ENCODE results near the gene NADK2. TPM values are rescaled to one million over a fixed set of nuclear protein-coding genes. Genes with fewer than 3 reads are reported as not detected.
A peak's percentile ranks its signal among the peaks of the same experiment; 100 is the strongest.

Gene NADK2
- total RNA-seq, 1 donor from 2014 or later = 68.2 TPM

GRCh38 chr5:36236801-36237200, 4.9 kb downstream of the NADK2 start:
- no peak for DNase-seq (ENCODE audit: low spot score)
- Histone ChIP-seq H3F3A (ENCODE audit: low read depth) (peaks cover 10% of the 10 kb centered on the region), H4K20me1 (ENCODE audit: low read depth) (no peaks in the 10 kb centered on the region), H3K4me1 (no peaks in the 10 kb centered on the region), H3K27ac (no peak overlapping the region), H3K27me3 (no peaks in the 10 kb centered on the region), H3K9ac (no peak overlapping the region), H2AFZ (replicated peaks) (no peak overlapping the region), H3K36me3 (no peaks in the 10 kb centered on the region), H3K79me2 (ENCODE audit: low read depth) (peaks cover 74% of the 10 kb centered on the region), H3K4me2 (no peak overlapping the region), H3K9me3 (ENCODE audit: low read depth) (no peaks in the 10 kb centered on the region), H3K4me3 (no peak overlapping the region)
- Mint-ChIP-seq H3K9me3 (no peaks in the 10 kb centered on the region), H3K4me1 (peaks cover 20% of the 10 kb centered on the region), H3K36me3 (peaks cover 2% of the 10 kb centered on the region), H3K4me3 (no peak overlapping the region), H3K27ac (no peak overlapping the region), H3K27me3 (ENCODE audit: insufficient read depth, low read depth) (peaks cover 4% of the 10 kb centered on the region)
- TF ChIP-seq CTCF (IDR thresholded peaks at IDR 0.05) = no peak
- TF ChIP-seq EZH2phosphoT487 (IDR thresholded peaks at IDR 0.05) = no peak
- TF ChIP-seq EZH2 (IDR thresholded peaks at IDR 0.05) = no peak

- no peaks in the 10 kb centered on the region for H3K27me3 ChIP-seq
- Mint-ChIP-seq H3K27ac (no peak overlapping the region), H3K4me1 (peaks cover 8% of the 10 kb centered on the region), H3K4me3 (no peak overlapping the region), H3K9me3 (no peaks in the 10 kb centered on the region), H3K27me3 (ENCODE audit: insufficient read depth, low read depth) (no peaks in the 10 kb centered on the region), H3K36me3 (peaks cover 2% of the 10 kb centered on the region)
- H3K4me3 ChIP-seq = no peak overlapping the region
- no peak overlapping the region for H3K4me2 ChIP-seq
- H3K4me1 ChIP-seq = peaks cover 21% of the 10 kb centered on the region
- no peak for TF ChIP-seq EZH2phosphoT487 (IDR thresholded peaks at IDR 0.05)
- no peak for TF ChIP-seq CTCF (IDR thresholded peaks at IDR 0.05)
- no peak for TF ChIP-seq EZH2 (IDR thresholded peaks at IDR 0.05)
- H3K36me3 ChIP-seq = no peaks in the 10 kb centered on the region
- peaks cover 60% of the 10 kb centered on the region for H3K79me2 ChIP-seq (ENCODE audit: low read depth)
- H3K27ac ChIP-seq = no peak overlapping the region
- DNase-seq (ENCODE audit: low spot score) = no peak
- no peaks in the 10 kb centered on the region for H3K9me3 ChIP-seq (ENCODE audit: low read depth)
- peaks cover 9% of the 10 kb centered on the region for H4K20me1 ChIP-seq (ENCODE audit: low read depth)
- H3K9ac ChIP-seq = no peak overlapping the region
- H2AFZ ChIP-seq (replicated peaks) = no peak overlapping the region
- H3F3A ChIP-seq (ENCODE audit: low read depth) = peaks cover 11% of the 10 kb centered on the region
These were observed 9.2 kb downstream of the NADK2 start for GRCh38 chr5:36232533-36232932.

- H3K27me3 ChIP-seq = no peaks in the 10 kb centered on the region
- no peak overlapping the region for H3K27ac Mint-ChIP-seq
These were observed 11.5 kb downstream of the NADK2 start for GRCh38 chr5:36230151-36230790.

More at GRCh38 chr5:36230151-36230790, 11.5 kb downstream of the NADK2 start:
- no peaks in the 10 kb centered on the region for H3K9me3 Mint-ChIP-seq
- H3K36me3 Mint-ChIP-seq = peaks cover 2% of the 10 kb centered on the region
- Histone ChIP-seq H4K20me1 (ENCODE audit: low read depth) (peaks cover 9% of the 10 kb centered on the region), H3K4me2 (peak overlapping the region; percentile 58), H3K27ac (peak overlapping the region; percentile 71), H3K4me1 (peaks cover 21% of the 10 kb centered on the region), H3K79me2 (ENCODE audit: low read depth) (peaks cover 38% of the 10 kb centered on the region), H3K9ac (no peak overlapping the region), H3K4me3 (no peak overlapping the region), H3K36me3 (no peaks in the 10 kb centered on the region), H2AFZ (replicated peaks) (no peak overlapping the region), H3K9me3 (ENCODE audit: low read depth) (no peaks in the 10 kb centered on the region), H3F3A (ENCODE audit: low read depth) (peaks cover 11% of the 10 kb centered on the region)
- TF ChIP-seq CTCF (IDR thresholded peaks at IDR 0.05) (no peak), EZH2 (IDR thresholded peaks at IDR 0.05) (no peak), EZH2phosphoT487 (IDR thresholded peaks at IDR 0.05) (no peak)
- H3K27me3 Mint-ChIP-seq (ENCODE audit: insufficient read depth, low read depth) = no peaks in the 10 kb centered on the region
- peak; percentile 61 for DNase-seq (ENCODE audit: low spot score)
- peaks cover 8% of the 10 kb centered on the region for H3K4me1 Mint-ChIP-seq
- H3K4me3 Mint-ChIP-seq = no peak overlapping the region

All from neural progenitor cell (in vitro differentiated cells).